Fibroblast of lung (primary cell): ENCODE measurements around the gene ECT2. TPM values are rescaled to one million over a fixed set of nuclear protein-coding genes. Genes with fewer than 3 reads are reported as not detected.
"Not testable (repeated sequence)": the region's sequence is repeated elsewhere in the genome, so short reads cannot be mapped to it uniquely, and the experiment has no call there.

ENCODE experiments used
- DNase-seq, 2 donors: peaks; one replicate each; pipeline versions ENCODE4 v3.0.0 to v3.0.0-alpha.2; 2010; ENCODE audit warnings: low read depth in 2 of 2
- H2AFZ ChIP-seq: 2 replicates; pipeline ENCODE4 v1.5.1; 2012; ENCODE audit warnings: low read length, control low read depth, inconsistent platforms
- H3K27ac ChIP-seq: 2 replicates; pipeline ENCODE4 v1.5.1; 2011; ENCODE audit warnings: low read length, control low read depth; ENCODE audit not compliant: insufficient read depth
- H3K27me3 ChIP-seq: 2 replicates; pipeline ENCODE4 v1.5.1; 2011; ENCODE audit warnings: mild to moderate bottlenecking, low read length; ENCODE audit not compliant: control insufficient read depth, insufficient read depth
- H3K36me3 ChIP-seq: 2 replicates; pipeline ENCODE4 v1.5.1; 2011; ENCODE audit warnings: low read length; ENCODE audit not compliant: control insufficient read depth, insufficient read depth
- H3K4me1 ChIP-seq: 2 replicates; pipeline ENCODE4 v1.5.1; 2011; ENCODE audit warnings: low read length; ENCODE audit not compliant: control insufficient read depth, insufficient read depth; ENCODE audit errors: extremely low read depth
- H3K4me2 ChIP-seq: 2 replicates; pipeline ENCODE4 v1.5.1; 2011; ENCODE audit warnings: low read length, control low read depth; ENCODE audit not compliant: insufficient read depth; ENCODE audit errors: extremely low read depth
- H3K4me3 ChIP-seq, 4 experiments: fragments of 200-600 bp in 1 of 4; sonication (generic) in 1 of 4; replicated peaks in 1 of 4; 2 replicates each; pipeline ENCODE4 v1.5.1; 2011 to 2016; ENCODE audit warnings: low read length in 4 of 4, low read depth in 3 of 4, mild to moderate bottlenecking in 3 of 4, control low read depth in 2 of 4, inconsistent platforms in 1 of 4, mixed read lengths in 1 of 4; ENCODE audit not compliant: insufficient read depth in 1 of 4; ENCODE audit errors: control extremely low read depth in 1 of 4
- H3K79me2 ChIP-seq: 2 replicates; pipeline ENCODE4 v1.5.1; 2012; ENCODE audit warnings: mild to moderate bottlenecking, low read length, inconsistent platforms; ENCODE audit not compliant: control insufficient read depth, insufficient read depth
- H3K9ac ChIP-seq: 2 replicates; pipeline ENCODE4 v1.5.1; 2011; ENCODE audit warnings: mild to moderate bottlenecking, low read length, control low read depth; ENCODE audit not compliant: insufficient read depth
- H3K9me3 ChIP-seq: 2 replicates; pipeline ENCODE4 v1.5.1; 2012; ENCODE audit warnings: low read depth, low read length; ENCODE audit not compliant: control insufficient read depth, insufficient read depth
- H4K20me1 ChIP-seq: 2 replicates; pipeline ENCODE4 v1.5.1; 2011; ENCODE audit warnings: low read length; ENCODE audit not compliant: control insufficient read depth, insufficient read depth; ENCODE audit errors: extremely low read depth
- EZH2 ChIP-seq: IDR thresholded peaks from 2 replicates; pipeline ENCODE4 v1.5.1; 2012; ENCODE audit warnings: low read length, control low read depth, mild to moderate bottlenecking; ENCODE audit errors: missing control alignments
- polyA plus RNA-seq, 2 donors: library from polyadenylated mRNA; depleted of rRNA in 1 of 2; stranded (reverse) in 1 of 2; unstranded in 1 of 2; fragments of >200 nt; gene quantifications; 2 replicates each; pipeline ENCODE4 v1.2.1, GENCODE V29; 2011 to 2012; ENCODE audit warnings: missing spikeins in 1 of 2
- total RNA-seq: library from RNA; depleted of rRNA; stranded (reverse); fragments of >200 nt; gene quantifications from 2 replicates; pipeline ENCODE4 v1.2.1, GENCODE V29; 2014
- TF ChIP-seq, protein P1 (sequence below), 2 donors: IDR thresholded peaks in 1 of 2; conservative IDR thresholded peaks in 1 of 2; 1 replicate in 1 of 2; 2 replicates in 1 of 2; pipeline ENCODE4 v1.5.1; 2011 to 2012; ENCODE audit warnings: low read length in 2 of 2, control low read depth in 1 of 2, inconsistent platforms in 1 of 2, low read depth in 1 of 2, mild to moderate bottlenecking in 1 of 2

ECT2 gene
- total and polyA plus RNA-seq, 2 donors (not counting 1 experiment from before 2014, with no cell fraction given): 20.5 to 34.5 TPM

- H3K27ac ChIP-seq: no peak overlapping the region
- no peaks in the 10 kb centered on the region for H3K9me3 ChIP-seq
- H3K79me2 ChIP-seq: no peaks in the 10 kb centered on the region
- no peak overlapping the region for H2AFZ ChIP-seq
- H3K4me1 ChIP-seq: no peaks in the 10 kb centered on the region
- H4K20me1 ChIP-seq: no peaks in the 10 kb centered on the region
- H3K4me2 ChIP-seq: no peak overlapping the region
- no peak overlapping the region for H3K9ac ChIP-seq
- H3K36me3 ChIP-seq: no peaks in the 10 kb centered on the region
- no peaks in the 10 kb centered on the region for H3K27me3 ChIP-seq
- DNase-seq: peak in 1 of 2 donors; percentile 10
- no peak overlapping the region for H3K4me3 ChIP-seq
- TF ChIP-seq, protein P1, sequence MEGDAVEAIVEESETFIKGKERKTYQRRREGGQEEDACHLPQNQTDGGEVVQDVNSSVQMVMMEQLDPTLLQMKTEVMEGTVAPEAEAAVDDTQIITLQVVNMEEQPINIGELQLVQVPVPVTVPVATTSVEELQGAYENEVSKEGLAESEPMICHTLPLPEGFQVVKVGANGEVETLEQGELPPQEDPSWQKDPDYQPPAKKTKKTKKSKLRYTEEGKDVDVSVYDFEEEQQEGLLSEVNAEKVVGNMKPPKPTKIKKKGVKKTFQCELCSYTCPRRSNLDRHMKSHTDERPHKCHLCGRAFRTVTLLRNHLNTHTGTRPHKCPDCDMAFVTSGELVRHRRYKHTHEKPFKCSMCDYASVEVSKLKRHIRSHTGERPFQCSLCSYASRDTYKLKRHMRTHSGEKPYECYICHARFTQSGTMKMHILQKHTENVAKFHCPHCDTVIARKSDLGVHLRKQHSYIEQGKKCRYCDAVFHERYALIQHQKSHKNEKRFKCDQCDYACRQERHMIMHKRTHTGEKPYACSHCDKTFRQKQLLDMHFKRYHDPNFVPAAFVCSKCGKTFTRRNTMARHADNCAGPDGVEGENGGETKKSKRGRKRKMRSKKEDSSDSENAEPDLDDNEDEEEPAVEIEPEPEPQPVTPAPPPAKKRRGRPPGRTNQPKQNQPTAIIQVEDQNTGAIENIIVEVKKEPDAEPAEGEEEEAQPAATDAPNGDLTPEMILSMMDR (conservative IDR thresholded peaks at IDR 0.05 in 1 of 2, IDR thresholded peaks at IDR 0.05 in 1 of 2; ENCODE audit: low read depth in 1 of 2, low read length in 2 of 2): no peak
- no peak for TF ChIP-seq EZH2
Measured at GRCh38 chr3:172716476-172716875, 34.0 kb upstream of the ECT2 start.

DNA sequence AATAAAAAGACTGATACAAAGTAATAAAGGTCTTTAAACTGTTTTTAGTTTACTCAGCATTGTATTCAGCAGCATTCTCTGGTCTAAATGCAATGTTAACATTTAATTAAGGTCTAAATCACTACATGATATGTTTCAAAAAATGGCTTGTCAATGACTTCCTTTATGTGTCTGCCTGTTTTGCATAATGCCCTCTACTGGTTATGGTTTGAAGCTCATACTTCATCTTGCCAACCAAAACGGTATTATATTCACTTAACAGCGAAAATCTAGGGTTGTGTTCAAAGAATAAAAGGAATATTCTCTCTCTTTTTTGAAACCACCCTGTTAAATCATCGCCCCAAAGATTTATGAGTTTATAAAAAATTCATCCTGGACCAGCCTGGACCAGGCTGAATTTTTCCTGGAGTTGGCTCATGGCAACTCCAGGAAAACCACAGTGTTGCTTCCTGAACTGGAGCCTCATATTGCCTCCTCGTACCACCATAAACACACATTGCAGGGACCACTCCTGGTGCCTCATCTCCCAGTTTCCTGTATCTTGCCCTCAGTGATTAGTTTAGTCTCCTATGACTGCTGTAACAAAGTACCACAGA, 32.9 kb upstream of the ECT2 start:
- Histone ChIP-seq H4K20me1 (no peaks in the 10 kb centered on the region), H3K9ac (no peak overlapping the region), H3K36me3 (no peaks in the 10 kb centered on the region), H2AFZ (no peak overlapping the region), H3K79me2 (no peaks in the 10 kb centered on the region), H3K4me3 (no peak overlapping the region), H3K9me3 (no peaks in the 10 kb centered on the region), H3K4me2 (no peak overlapping the region), H3K4me1 (no peaks in the 10 kb centered on the region), H3K27me3 (no peaks in the 10 kb centered on the region), H3K27ac (no peak overlapping the region)
- no peak for DNase-seq
- no peak for TF ChIP-seq EZH2
- TF ChIP-seq, protein P1 (conservative IDR thresholded peaks at IDR 0.05 in 1 of 2, IDR thresholded peaks at IDR 0.05 in 1 of 2; ENCODE audit: low read depth in 1 of 2, low read length in 2 of 2): peak in 1 of 2 donors; percentile 36

GRCh38 chr3:172722536-172723040, 27.9 kb upstream of the ECT2 start:
- not testable (repeated sequence) for H3K36me3 ChIP-seq, H3K4me1 ChIP-seq, H3K27me3 ChIP-seq, H3K9me3 ChIP-seq, H2AFZ ChIP-seq, H3K4me3 ChIP-seq, DNase-seq, H3K4me2 ChIP-seq, H3K9ac ChIP-seq, H3K27ac ChIP-seq, H3K79me2 ChIP-seq, H4K20me1 ChIP-seq
